Omental fat pad (tissue), 4 donors: Measurements from ENCODE around the gene PIK3R1. TPM values are rescaled to one million over a fixed set of nuclear protein-coding genes. Genes with fewer than 3 reads are reported as not detected.
A peak's percentile ranks its signal among the peaks of the same experiment; 100 is the strongest.

Experiments used
- ATAC-seq: fragments of 150-250 bp; one replicate; pipeline ENCODE4 v1.9.1; 2016; ENCODE audit warnings: mild to moderate bottlenecking, moderate library complexity; ENCODE audit not compliant: low FRiP score
- DNase-seq: peaks from one replicate; pipeline ENCODE4 v3.0.0-alpha.2; 2019; ENCODE audit warnings: low spot score
- CTCF ChIP-seq, 3 donors: fragments of 450-650 bp; IDR thresholded peaks; one replicate each; pipeline ENCODE4 v1.5.1; 2016 to 2017; ENCODE audit warnings: antibody characterized with exemption in 3 of 3, mild to moderate bottlenecking in 3 of 3, moderate library complexity in 2 of 3
- total RNA-seq, 4 donors: library from RNA; depleted of rRNA; stranded (reverse); fragments of >200 nt; gene quantifications; one replicate each; pipeline ENCODE4 v1.1.0, GENCODE V29; 2016

The PIK3R1 gene
- total RNA-seq, 4 donors from 2014 or later: 90.5 to 188 (median 148) TPM

GRCh38 chr5:68343421-68343826, 127.9 kb downstream of the PIK3R1 start:
- ATAC-seq (peak; percentile 97), DNase-seq (peak; percentile 24)
- no peak for TF ChIP-seq CTCF (IDR thresholded peaks at IDR 0.05)

- DNase-seq (no peak), ATAC-seq (no peak)
- no peak for TF ChIP-seq CTCF (IDR thresholded peaks at IDR 0.05)
Measured at GRCh38 chr5:68344447-68345111, 129.0 kb downstream of the PIK3R1 start.

- DNase-seq (no peak), ATAC-seq (no peak)
- no peak for TF ChIP-seq CTCF (IDR thresholded peaks at IDR 0.05)
Measured at GRCh38 chr5:68345171-68345570, 129.6 kb downstream of the PIK3R1 start.

GRCh38 chr5:68345582-68345981, 130.0 kb downstream of the PIK3R1 start:
- DNase-seq (no peak), ATAC-seq (no peak)
- no peak for TF ChIP-seq CTCF (IDR thresholded peaks at IDR 0.05)

GRCh38 chr5:68347536-68347935, 132.0 kb downstream of the PIK3R1 start:
- no peak for DNase-seq
- no peak for ATAC-seq
- no peak for TF ChIP-seq CTCF (IDR thresholded peaks at IDR 0.05)

- no peak for TF ChIP-seq CTCF (IDR thresholded peaks at IDR 0.05)
- ATAC-seq: no peak
- DNase-seq: no peak
Measured at GRCh38 chr5:68348447-68349222, 133.1 kb downstream of the PIK3R1 start.

GRCh38 chr5:68350176-68350575, 134.6 kb downstream of the PIK3R1 start:
- DNase-seq (no peak), ATAC-seq (no peak)
- TF ChIP-seq CTCF (IDR thresholded peaks at IDR 0.05): no peak
